ENCODE results near the gene KCNQ1. TPM values are rescaled to one million over a fixed set of nuclear protein-coding genes. Genes with fewer than 3 reads are reported as not detected.
A peak's percentile ranks its signal among the peaks of the same experiment; 100 is the strongest.

The KCNQ1 gene
- total RNA-seq, 4 donors from 2014 or later = 2.6 to 12.7 (median 4.9) TPM

DNA sequence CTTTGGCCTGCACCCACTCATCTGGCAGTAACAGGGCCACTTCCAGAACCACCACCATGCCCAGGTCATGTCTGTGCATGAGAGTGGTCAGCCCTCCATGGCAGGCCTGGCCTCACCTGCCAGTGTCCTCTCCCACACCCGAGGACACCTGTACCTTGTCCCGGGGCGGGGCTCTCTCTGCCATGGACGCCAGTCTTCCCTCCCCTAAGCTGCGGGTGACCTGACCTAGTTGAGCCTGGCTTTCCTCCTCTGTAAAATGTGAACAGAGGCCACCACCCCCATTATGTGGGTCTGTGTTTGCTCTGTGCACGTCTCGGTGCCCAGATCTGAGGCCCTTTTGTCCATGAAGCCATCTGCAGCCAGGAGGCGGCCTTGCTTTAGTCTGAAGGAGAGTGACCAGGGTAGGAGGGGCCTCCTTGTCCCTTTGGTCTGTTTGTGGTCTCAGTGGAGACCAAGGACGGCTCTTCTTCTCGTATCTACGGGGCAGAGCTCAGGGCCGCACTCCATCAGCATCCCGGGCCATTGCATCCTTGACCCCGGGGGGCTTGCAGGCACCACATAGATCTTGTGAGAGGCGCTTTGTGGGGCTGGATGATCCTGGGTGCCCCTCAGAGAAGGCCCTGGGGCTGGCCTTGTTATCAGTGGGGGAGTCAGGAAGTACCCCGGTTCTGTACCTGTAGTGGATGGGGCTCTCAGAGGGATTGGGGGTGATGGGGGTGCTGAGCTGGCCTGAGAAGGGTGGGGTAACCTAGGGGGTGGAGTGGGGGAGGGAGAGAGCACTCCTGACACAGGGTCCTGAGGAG is 121.6 kb downstream of the KCNQ1 start:
- no peak for TF ChIP-seq POLR2A (IDR thresholded peaks at IDR 0.05)
- TF ChIP-seq POLR2AphosphoS5 (IDR thresholded peaks at IDR 0.05) = no peak
- TF ChIP-seq, protein P1, sequence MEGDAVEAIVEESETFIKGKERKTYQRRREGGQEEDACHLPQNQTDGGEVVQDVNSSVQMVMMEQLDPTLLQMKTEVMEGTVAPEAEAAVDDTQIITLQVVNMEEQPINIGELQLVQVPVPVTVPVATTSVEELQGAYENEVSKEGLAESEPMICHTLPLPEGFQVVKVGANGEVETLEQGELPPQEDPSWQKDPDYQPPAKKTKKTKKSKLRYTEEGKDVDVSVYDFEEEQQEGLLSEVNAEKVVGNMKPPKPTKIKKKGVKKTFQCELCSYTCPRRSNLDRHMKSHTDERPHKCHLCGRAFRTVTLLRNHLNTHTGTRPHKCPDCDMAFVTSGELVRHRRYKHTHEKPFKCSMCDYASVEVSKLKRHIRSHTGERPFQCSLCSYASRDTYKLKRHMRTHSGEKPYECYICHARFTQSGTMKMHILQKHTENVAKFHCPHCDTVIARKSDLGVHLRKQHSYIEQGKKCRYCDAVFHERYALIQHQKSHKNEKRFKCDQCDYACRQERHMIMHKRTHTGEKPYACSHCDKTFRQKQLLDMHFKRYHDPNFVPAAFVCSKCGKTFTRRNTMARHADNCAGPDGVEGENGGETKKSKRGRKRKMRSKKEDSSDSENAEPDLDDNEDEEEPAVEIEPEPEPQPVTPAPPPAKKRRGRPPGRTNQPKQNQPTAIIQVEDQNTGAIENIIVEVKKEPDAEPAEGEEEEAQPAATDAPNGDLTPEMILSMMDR (IDR thresholded peaks at IDR 0.05) = peak in 2 of 4 experiments; percentile 17 to 27
- no peak for TF ChIP-seq EP300 (IDR thresholded peaks at IDR 0.05)
- Histone ChIP-seq H3K4me3 (no peak overlapping the region), H3K36me3 (no peaks in the 10 kb centered on the region), H3K27ac (no peak overlapping the region), H3K4me1 (no peaks in the 10 kb centered on the region), H3K9me3 (no peaks in the 10 kb centered on the region), H3K27me3 (no peaks in the 10 kb centered on the region)
- ATAC-seq = no peak
- 86% methylated on average over 3 of the region's 16 CpGs; no CpG with 5 or more reads in 1 of the 2 donors for WGBS, 2 donors (ENCODE audit: low coverage in 1 of 2)

DNA sequence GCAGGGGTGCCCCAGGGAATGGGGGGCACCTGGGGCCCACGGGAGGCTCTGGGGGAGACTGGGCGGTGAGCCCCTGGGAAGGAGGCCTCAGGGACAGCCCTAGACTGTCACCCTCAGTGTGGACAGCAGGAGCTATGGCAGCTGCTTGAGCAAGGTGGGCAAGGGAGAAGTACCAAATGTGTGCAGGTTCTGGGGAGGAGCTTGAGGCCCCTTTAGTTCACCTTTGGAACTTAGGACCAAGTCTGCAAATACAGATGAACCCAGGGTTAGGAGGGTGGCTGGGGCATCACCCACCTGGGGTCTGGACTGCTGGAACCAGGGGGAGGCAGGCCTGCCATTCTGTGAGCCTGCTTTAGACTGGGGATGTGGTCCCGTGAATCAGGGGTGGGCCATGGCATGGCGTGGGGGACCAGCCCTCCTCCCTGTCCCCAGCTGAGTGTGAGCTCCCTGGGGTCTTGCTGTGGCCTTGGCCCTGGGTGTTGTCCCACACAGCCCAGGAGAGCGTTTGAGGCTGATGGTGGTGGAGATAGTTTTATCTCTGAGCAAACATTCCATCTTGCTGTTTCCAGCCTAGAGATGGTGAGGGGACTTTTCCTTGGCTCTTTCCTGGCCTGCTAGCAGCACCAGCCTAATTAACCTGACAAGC is 122.3 kb downstream of the KCNQ1 start:
- ATAC-seq = no peak
- Histone ChIP-seq H3K36me3 (no peaks in the 10 kb centered on the region), H3K27ac (no peak overlapping the region), H3K9me3 (no peaks in the 10 kb centered on the region), H3K4me3 (no peak overlapping the region), H3K4me1 (no peaks in the 10 kb centered on the region), H3K27me3 (no peaks in the 10 kb centered on the region)
- TF ChIP-seq POLR2AphosphoS5 (IDR thresholded peaks at IDR 0.05) (no peak), EP300 (IDR thresholded peaks at IDR 0.05) (no peak), POLR2A (IDR thresholded peaks at IDR 0.05) (no peak)
- TF ChIP-seq, protein P1 (IDR thresholded peaks at IDR 0.05) = no peak
- 93% methylated on average over 4 of the region's 5 CpGs; no CpG with 5 or more reads in 1 of the 2 donors for WGBS, 2 donors (ENCODE audit: low coverage in 1 of 2)

DNA sequence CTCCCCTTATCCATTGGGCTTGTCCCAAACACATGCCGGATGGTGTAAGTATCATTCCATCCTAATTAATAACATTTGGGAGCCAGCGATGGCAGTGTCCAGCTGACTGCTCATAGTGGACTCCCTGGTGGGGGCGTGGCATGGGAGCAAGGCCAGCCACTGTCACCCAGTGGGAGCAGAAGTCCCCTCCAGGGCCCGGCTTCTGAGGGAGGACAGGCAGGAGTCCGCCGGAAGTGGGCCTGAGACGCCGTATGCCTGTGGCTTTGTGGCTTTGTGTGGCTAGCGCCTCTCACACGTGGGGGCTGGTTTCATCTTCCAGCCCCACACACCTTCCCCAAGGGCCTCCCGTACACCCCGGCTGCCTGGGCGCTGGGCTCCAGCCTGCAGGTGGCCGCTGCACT is 124.5 kb downstream of the KCNQ1 start:
- WGBS, 2 donors (ENCODE audit: low coverage in 1 of 2) = 80% methylated on average over 1 to 7 of the region's 14 CpGs
- TF ChIP-seq EP300 (IDR thresholded peaks at IDR 0.05) = no peak
- TF ChIP-seq POLR2A (IDR thresholded peaks at IDR 0.05) = no peak
- TF ChIP-seq, protein P1 (IDR thresholded peaks at IDR 0.05) = no peak
- TF ChIP-seq POLR2AphosphoS5 (IDR thresholded peaks at IDR 0.05) = no peak
- H3K27me3 ChIP-seq = no peaks in the 10 kb centered on the region
- no peaks in the 10 kb centered on the region for H3K4me1 ChIP-seq
- H3K4me3 ChIP-seq = no peak overlapping the region
- H3K9me3 ChIP-seq = no peaks in the 10 kb centered on the region
- ATAC-seq = no peak
- H3K36me3 ChIP-seq = no peaks in the 10 kb centered on the region
- H3K27ac ChIP-seq = no peak overlapping the region

DNA sequence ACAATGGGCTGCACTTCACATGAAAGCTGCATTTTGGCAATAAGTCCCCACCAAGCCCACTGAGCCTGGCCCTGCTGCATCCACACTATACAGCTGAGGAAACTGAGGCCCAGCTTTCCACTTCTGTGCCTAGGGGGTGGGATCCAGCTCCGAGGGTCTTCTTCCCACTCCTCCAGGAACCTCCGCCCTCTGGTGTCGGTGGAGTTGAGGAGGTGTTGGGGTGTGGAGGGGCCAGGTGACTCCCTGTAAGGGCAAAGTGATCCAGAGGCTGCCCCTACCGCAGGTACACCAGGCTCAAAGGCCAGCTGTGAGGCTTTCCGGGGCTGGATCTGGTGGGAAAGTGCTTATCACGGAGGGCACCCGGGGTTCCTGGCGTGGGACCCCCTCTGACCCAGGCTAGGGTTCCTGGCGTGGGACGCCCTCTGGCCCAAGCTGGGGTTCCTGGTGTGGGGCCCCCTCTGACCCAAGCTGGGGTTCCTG is 125.0 kb downstream of the KCNQ1 start:
- Histone ChIP-seq H3K36me3 (no peaks in the 10 kb centered on the region), H3K4me3 (no peak overlapping the region), H3K9me3 (no peaks in the 10 kb centered on the region), H3K27ac (no peak overlapping the region), H3K4me1 (no peaks in the 10 kb centered on the region), H3K27me3 (no peaks in the 10 kb centered on the region)
- TF ChIP-seq, protein P1 (IDR thresholded peaks at IDR 0.05) = no peak
- TF ChIP-seq POLR2A (IDR thresholded peaks at IDR 0.05) (no peak), EP300 (IDR thresholded peaks at IDR 0.05) (no peak), POLR2AphosphoS5 (IDR thresholded peaks at IDR 0.05) (no peak)
- no peak for ATAC-seq
- WGBS, 2 donors (ENCODE audit: low coverage in 1 of 2) = no CpG with 5 or more reads among the region's 10 CpGs

Measured in gastroesophageal sphincter (tissue), 4 donors.